Activated CD8-positive, alpha-beta memory T cell treated with anti-CD3 and anti-CD28 coated beads for 1 hour (primary cell): ENCODE measurements around the gene TIMMDC1.
"Not testable (repeated sequence)": the region's sequence is repeated elsewhere in the genome, so short reads cannot be mapped to it uniquely, and the experiment has no call there.

Experiments used
- DNase-seq, 2 donors: peaks; one replicate each; pipeline ENCODE4 v3.0.0-alpha.2; 2020; ENCODE audit warnings: low read depth in 1 of 2; ENCODE audit errors: extremely low read depth in 1 of 2

The TIMMDC1 gene

DNA sequence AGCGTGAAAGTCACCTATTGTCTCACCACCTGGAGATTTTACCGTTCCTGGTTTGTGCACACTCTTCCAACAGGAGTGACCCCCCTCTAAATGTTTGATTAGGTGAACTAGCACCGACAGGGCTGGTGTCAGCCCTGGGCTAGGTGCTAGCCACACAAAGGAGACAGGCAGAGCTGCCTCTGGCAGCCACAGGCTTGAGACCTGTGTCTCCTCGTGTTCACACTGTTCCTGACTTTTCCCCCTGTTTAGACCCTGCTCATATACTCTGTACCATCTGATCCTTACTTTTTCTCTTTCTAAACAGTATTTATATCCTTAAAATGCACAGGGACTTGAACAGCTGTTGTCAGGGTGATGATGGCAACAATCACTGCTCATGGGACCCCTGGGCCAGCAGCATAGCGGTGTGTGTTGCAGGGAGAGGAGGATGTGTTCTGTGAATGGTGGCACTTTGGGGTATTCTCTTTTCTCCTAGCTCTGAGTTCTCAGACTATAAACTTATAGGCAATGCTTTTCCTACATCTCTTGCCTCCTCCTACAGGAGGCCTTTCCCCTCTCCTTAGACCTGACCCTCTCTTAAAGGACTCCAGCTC is 55.6 kb downstream of the TIMMDC1 start:
- no peak for DNase-seq

DNA sequence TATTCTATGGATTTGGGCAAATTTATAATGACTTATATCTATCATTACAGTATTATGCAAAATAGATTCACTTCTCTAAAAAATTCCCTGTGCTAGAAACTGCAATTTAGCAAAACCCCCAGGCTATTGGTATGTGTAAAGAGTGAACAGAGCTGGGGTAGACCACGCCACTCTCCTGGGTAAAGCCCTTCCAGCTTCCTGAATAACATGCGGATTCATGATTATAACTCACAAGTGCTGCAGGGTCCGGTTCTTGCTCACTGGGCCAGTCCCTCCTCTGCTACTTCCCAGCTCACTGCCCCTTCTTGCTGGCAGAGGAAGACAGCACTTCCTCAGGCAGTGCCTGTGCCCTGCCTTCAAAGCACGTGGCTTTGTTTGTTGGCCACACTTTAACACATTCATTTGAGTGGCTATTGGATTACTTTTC is 57.0 kb downstream of the TIMMDC1 start:
- no peak for DNase-seq

DNA sequence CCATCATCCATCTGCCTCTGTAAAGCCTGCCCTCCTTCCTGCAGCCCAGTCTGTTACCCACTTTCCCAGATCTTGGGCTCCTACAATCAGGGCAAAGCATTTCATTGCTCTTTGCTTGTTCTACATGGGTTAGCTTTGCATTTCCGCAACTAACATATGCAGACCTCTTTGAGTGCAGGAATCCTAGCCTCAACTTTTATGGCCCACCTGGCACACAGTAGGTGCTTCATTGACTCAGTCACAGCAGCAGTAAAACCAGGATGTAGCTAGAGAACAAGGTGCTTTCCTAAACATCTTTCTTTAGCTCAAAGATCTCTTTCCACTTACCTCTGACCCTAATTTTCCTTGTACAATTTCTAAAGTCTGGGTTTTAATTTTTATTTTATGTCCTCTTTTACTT is 57.6 kb downstream of the TIMMDC1 start:
- DNase-seq, result no peak

DNA sequence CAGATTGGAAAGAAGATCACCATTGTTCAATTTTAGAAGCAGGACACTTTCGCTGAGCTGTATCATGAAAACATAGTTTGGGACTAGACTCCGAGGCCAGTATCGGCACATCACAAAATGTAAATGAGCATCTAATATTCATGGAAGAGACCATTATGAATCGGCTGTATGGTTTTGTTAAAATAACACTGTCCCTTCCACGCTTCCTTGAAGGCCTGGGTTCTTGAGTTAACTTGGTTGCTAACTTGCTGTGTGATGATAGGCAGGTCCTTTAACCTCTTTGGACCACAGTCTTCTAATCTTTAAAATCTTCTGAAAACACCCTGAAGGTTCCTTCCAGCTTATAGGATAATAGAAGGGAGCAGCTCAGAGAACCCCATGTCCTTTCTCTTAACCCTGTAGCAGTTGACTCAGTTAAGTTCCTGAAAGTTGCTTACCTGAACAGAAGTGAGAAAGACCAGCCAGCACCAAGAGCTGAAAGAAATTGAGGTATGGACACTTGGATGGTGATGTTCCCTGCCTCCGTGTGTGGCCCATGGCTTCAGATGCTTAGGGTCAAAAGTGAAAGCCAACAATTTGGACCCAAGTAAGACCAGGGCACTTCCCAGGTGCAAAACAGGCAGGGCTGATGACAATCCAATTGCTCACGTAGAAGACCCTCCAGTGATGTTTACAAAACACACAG is 59.0 kb downstream of the TIMMDC1 start:
- DNase-seq, result no peak

DNA sequence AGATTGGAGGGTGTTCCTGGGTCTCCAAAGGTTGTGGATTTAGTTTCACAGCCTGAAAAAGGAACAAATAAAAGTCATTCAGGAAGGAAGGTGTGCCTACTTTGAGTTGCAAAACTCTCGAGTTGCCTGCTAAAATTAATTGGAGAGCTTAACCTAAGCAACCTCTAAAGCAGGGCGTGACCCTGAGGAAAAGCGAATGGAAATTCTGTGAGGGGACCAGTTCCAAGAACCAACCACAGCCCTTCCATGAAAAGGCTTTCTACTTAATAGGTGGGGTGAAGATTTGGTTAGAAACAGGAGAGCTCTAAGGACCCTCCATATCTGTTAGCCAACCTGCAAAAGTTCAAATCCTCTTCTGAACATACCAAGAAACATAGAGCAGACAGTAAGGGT is 59.5 kb downstream of the TIMMDC1 start:
- no peak for DNase-seq

DNA sequence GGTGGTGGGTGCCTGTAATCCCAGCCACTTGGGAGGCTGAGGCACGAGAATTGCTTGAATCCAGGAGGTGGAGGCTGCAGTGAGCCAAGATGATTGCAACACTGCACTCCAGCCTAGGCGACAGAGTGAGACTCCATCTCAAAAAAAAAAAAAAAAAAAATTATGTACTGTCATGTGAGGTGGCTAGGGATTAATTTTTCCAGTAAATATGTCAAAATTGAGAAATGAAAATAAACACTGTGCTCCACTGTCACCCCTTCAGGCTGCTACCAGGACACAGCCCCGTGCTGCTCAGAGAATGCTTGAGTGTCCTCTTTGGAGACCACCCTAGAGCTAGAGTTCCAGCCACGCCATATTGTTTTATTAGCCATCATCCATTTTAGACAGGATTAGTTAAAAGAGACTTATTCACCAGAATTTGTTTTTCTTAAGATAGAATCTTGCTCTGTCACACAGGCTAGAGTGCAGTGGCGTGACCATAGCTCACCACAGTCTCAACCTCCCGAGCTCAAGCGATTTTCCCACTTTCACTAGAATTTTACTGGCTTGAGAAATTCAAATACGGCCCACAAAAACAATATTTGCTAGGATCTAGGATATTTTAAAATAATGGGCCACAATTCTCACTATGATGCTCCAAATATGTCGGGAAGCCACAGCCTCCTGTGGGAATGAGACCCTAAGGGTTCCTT is 60.4 kb downstream of the TIMMDC1 start:
- no peak for DNase-seq

- DNase-seq, result no peak
These were observed 61.2 kb downstream of the TIMMDC1 start, which contains the start of gene CD80 for GRCh38 chr3:119559441-119559963. Gene CD80 (minus strand): TSS chr3:119559614. CDS start chr3:119557728, 1,886 bp downstream.

GRCh38 chr3:119560160-119560559 is 61.8 kb downstream of the TIMMDC1 start:
- no peak for DNase-seq

- DNase-seq, result no peak
These were observed 64.1 kb downstream of the TIMMDC1 start for GRCh38 chr3:119562307-119562961.

- not testable (repeated sequence) for DNase-seq
These were observed 65.0 kb downstream of the TIMMDC1 start for GRCh38 chr3:119563334-119563733.

DNA sequence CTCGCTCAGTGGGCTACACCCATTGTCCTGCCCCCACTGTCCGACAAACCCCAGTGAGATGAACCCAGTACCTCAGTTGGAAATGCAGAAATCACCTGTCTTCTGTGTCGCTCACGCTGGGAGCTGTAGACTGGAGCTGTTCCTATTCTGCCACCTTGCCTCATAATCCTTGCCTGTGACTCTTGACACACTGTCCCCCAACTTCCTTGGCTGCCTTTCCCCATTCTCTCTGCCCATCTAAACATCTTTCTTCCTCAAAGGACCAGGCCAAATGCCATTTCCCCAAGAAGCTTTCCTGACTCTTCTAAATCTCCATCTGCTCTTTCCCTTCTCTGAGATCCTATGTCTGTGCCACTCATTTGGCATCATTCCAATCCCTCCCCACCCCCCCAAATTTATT is 70.8 kb downstream of the TIMMDC1 start:
- no peak for DNase-seq

GRCh38 chr3:119570229-119570628 is 71.9 kb downstream of the TIMMDC1 start:
- DNase-seq, result no peak

DNA sequence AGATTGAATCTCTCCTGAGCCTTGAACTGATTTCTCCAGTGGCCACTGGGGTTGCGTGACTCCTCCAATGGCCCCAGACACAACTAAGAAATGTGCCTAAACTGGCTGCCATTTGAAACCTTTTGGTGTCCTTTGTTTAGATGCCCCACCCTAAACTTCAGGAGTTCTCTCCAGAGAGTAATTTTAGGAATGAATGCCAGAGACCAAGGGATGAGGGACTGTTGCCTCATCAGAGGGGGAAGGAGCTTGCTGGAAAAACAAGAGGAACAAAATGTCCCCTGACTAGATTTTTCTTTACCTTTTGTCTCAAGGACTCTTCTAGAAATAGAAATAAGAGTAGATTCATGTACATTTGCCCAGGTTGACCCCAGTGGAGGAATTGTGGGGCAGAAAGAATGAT is 72.9 kb downstream of the TIMMDC1 start:
- no peak for DNase-seq

DNA sequence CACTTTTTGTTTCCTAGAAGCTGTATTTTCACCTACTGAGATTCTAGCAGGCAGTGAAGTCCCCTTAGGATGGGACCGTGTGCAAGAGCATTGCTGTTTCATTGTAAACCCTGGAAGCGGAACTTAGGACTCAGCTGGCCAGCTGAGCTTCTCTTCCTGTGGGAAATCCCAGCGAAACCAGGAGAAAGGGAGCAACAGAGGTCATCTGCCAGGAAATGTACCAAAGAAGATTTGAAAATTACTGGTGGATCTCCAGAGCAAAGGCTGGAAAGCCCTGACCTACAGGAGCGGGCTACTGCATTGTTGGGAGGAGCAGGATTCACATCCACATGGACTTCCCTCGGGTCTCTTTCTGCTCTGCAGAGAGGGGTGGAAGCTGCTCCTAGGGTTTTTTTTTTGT is 73.3 kb downstream of the TIMMDC1 start:
- no peak for DNase-seq
